HepG2 (cell line): Measurements from ENCODE around the gene PSMD9. TPM values are rescaled to one million over a fixed set of nuclear protein-coding genes. Genes with fewer than 3 reads are reported as not detected.

ENCODE experiments used
- GMEB2 ChIP-seq: IDR thresholded peaks from 2 replicates; pipeline ENCODE4 v1.6.1; 2016; ENCODE audit warnings: missing biosample characterization, missing genetic modification reagents, low read depth
- HMGXB4 ChIP-seq, 2 experiments: sonication (generic) in 1 of 2; formaldehyde crosslinking in 1 of 2; IDR thresholded peaks; 2 replicates each; pipeline versions ENCODE4 v1.4.0 to v1.6.1; 2018 to 2020; ENCODE audit warnings: missing genetic modification reagents in 2 of 2, borderline replicate concordance in 1 of 2, low read depth in 1 of 2, mild to moderate bottlenecking in 1 of 2, missing biosample characterization in 1 of 2
- HNF1B ChIP-seq: sonication (generic); formaldehyde crosslinking; IDR thresholded peaks from 2 replicates; pipeline ENCODE4 v1.5.1; 2020; ENCODE audit warnings: mild to moderate bottlenecking, moderate library complexity, missing genetic modification reagents
- IRF2 ChIP-seq: IDR thresholded peaks from 2 replicates; pipeline ENCODE4 v1.6.1; 2018; ENCODE audit warnings: missing genetic modification reagents, missing compliant biosample characterization
- KLF6 ChIP-seq: IDR thresholded peaks from 2 replicates; pipeline ENCODE4 v1.8.0; 2016; ENCODE audit warnings: missing biosample characterization, missing genetic modification reagents
- MATR3 ChIP-seq: sonication (generic); formaldehyde crosslinking; IDR thresholded peaks from 2 replicates; pipeline ENCODE4 v1.4.0; 2020; ENCODE audit warnings: missing genetic modification reagents
- PCBP1 ChIP-seq: fragments of 200-400 bp; formaldehyde crosslinking; IDR thresholded peaks from 2 replicates; pipeline ENCODE4 v1.6.1; 2017; ENCODE audit warnings: mild to moderate bottlenecking, low read depth, low read length, borderline replicate concordance
- RNF2 ChIP-seq: fragments of 450-650 bp; conservative IDR thresholded peaks from 2 replicates; pipeline ENCODE4 v1.6.1; 2016; ENCODE audit warnings: low read depth
- SMC3 ChIP-seq: IDR thresholded peaks from 2 replicates; pipeline ENCODE4 v1.6.1; 2011; ENCODE audit warnings: low read length, improper control_type of control experiment
- SOX6 ChIP-seq, 2 experiments: fragments of 450-650 bp in 1 of 2; sonication (generic) in 1 of 2; formaldehyde crosslinking in 1 of 2; IDR thresholded peaks; 2 replicates each; pipeline versions ENCODE4 v1.4.0 to v1.6.1; 2017 to 2020; ENCODE audit warnings: antibody characterized with exemption in 1 of 2, mild to moderate bottlenecking in 1 of 2, missing genetic modification reagents in 1 of 2
- TCF12 ChIP-seq, 2 experiments: fragments of 450-650 bp in 1 of 2; sonication (generic) in 1 of 2; formaldehyde crosslinking in 1 of 2; IDR thresholded peaks; 2 replicates each; pipeline versions ENCODE4 v1.6.1 to v1.8.0; 2017 to 2022; ENCODE audit warnings: antibody characterized with exemption in 1 of 2, mild to moderate bottlenecking in 1 of 2, missing genetic modification reagents in 1 of 2, moderate library complexity in 1 of 2
- TEAD2 ChIP-seq: sonication (generic); formaldehyde crosslinking; IDR thresholded peaks from 2 replicates; pipeline ENCODE4 v1.9.0; 2021; ENCODE audit warnings: missing genetic modification reagents
- WIZ ChIP-seq: sonication (generic); formaldehyde crosslinking; IDR thresholded peaks from 2 replicates; pipeline ENCODE4 v1.5.1; 2020; ENCODE audit warnings: mild to moderate bottlenecking, missing genetic modification reagents
- ZFP37 ChIP-seq: sonication (generic); formaldehyde crosslinking; IDR thresholded peaks from 2 replicates; pipeline ENCODE4 v1.4.0; 2020; ENCODE audit warnings: missing genetic modification reagents, borderline replicate concordance
- ZGPAT ChIP-seq: IDR thresholded peaks from 2 replicates; pipeline ENCODE4 v1.6.1; 2016; ENCODE audit warnings: mild to moderate bottlenecking
- ZMYM2 ChIP-seq: sonication (generic); formaldehyde crosslinking; IDR thresholded peaks from 2 replicates; pipeline ENCODE4 v1.8.0; 2022; ENCODE audit warnings: mild to moderate bottlenecking, missing genetic modification reagents
- ZNF17 ChIP-seq: sonication (generic); formaldehyde crosslinking; IDR thresholded peaks from 2 replicates; pipeline ENCODE4 v1.5.0; 2020; ENCODE audit warnings: mild to moderate bottlenecking, missing genetic modification reagents
- ZNF235 ChIP-seq: sonication (generic); formaldehyde crosslinking; IDR thresholded peaks from 2 replicates; pipeline ENCODE4 v1.8.1; 2023; ENCODE audit warnings: mild to moderate bottlenecking, missing genetic modification reagents, borderline replicate concordance
- ZNF337 ChIP-seq: sonication (generic); formaldehyde crosslinking; IDR thresholded peaks from 2 replicates; pipeline ENCODE4 v1.5.1; 2020; ENCODE audit warnings: missing genetic modification reagents, low read depth, mild to moderate bottlenecking, borderline replicate concordance
- ZNF512B ChIP-seq: sonication (generic); formaldehyde crosslinking; IDR thresholded peaks from 2 replicates; pipeline ENCODE4 v1.5.1; 2020; ENCODE audit warnings: missing genetic modification reagents, mild to moderate bottlenecking, borderline replicate concordance
- ZNF550 ChIP-seq: sonication (generic); formaldehyde crosslinking; IDR thresholded peaks from 2 replicates; pipeline ENCODE4 v1.4.0; 2020; ENCODE audit warnings: mild to moderate bottlenecking, missing genetic modification reagents, borderline replicate concordance
- polyA plus RNA-seq, 8 experiments: library from polyadenylated mRNA; depleted of rRNA in 3 of 8; stranded (reverse) in 7 of 8; unstranded in 1 of 8; fragments of >200 nt; fragmentation: Illumina TruSeq in 4 of 8; extraction: Trizol in 4 of 8; gene quantifications; 2 replicates each; pipeline versions ENCODE4 v1.2.1 to v1.2.3, GENCODE V29; 2011 to 2016; ENCODE audit warnings: low read depth in 4 of 8, missing spikeins in 1 of 8, mixed read lengths in 1 of 8; ENCODE audit not compliant: insufficient read depth in 1 of 8
- total RNA-seq, 5 experiments: library from RNA; depleted of rRNA; stranded (reverse); fragments of >200 nt; fragmentation: Illumina TruSeq; extraction: Trizol; gene quantifications; 2 replicates each; pipeline ENCODE4 v1.2.3, GENCODE V29; 2016; ENCODE audit warnings: low read depth in 1 of 5

Gene PSMD9
- total and polyA plus RNA-seq, 2 of the 13 experiments (the other 11 are each of a cell fraction or from before 2014, with no cell fraction given), result 41.4 to 61.1 TPM

- TF ChIP-seq ZGPAT (CRISPR knock-in tag) (no peak), HMGXB4 (CRISPR knock-in tag; IDR thresholded peaks at IDR 0.05; ENCODE audit: borderline replicate concordance in 1 of 2, low read depth in 1 of 2) (peak; percentile 31; a peak in 1 of 4 replicates), TCF12 (IDR thresholded peaks at IDR 0.05) (no peak), TCF12 (CRISPR knock-in tag; IDR thresholded peaks at IDR 0.05) (no peak), MATR3 (CRISPR knock-in tag) (no peak), PCBP1 (no peak), ZNF550 (CRISPR knock-in tag) (no peak), ZNF512B (CRISPR knock-in tag) (no peak), KLF6 (CRISPR knock-in tag) (no peak), TEAD2 (no peak), HNF1B (CRISPR knock-in tag) (0 out of 2 replicates have a peak, but pooled peaks have one; percentile 60), SMC3 (peak; percentile 79; the same call in 1 of the 2 replicates), ZNF235 (CRISPR knock-in tag) (no peak), SOX6 (IDR thresholded peaks at IDR 0.05) (no peak), SOX6 (CRISPR knock-in tag; IDR thresholded peaks at IDR 0.05) (no peak), RNF2 (no peak), ZMYM2 (CRISPR knock-in tag) (no peak), ZNF337 (CRISPR knock-in tag) (no peak), ZFP37 (CRISPR knock-in tag) (no peak), ZNF17 (no peak), IRF2 (no peak; the same call in 1 of the 2 replicates), WIZ (CRISPR knock-in tag) (no peak), GMEB2 (CRISPR knock-in tag) (no peak)
Observed at GRCh38 chr12:121894633-121895032, 6.0 kb downstream of the PSMD9 start (continued).
